HFFc6 (cell line): ENCODE results near the gene SLC24A4. TPM values are rescaled to one million over a fixed set of nuclear protein-coding genes. Genes with fewer than 3 reads are reported as not detected.

Experiments
- DNase-seq: peaks from one replicate; pipeline ENCODE4 v3.0.0-alpha.2; 2018
- H3K27ac Mint-ChIP-seq: 2 replicates; pipeline ENCODE4 v1.8.0; 2020; ENCODE audit warnings: mild to moderate bottlenecking, mixed read lengths
- H3K27me3 Mint-ChIP-seq: 2 replicates; pipeline ENCODE4 v1.8.0; 2021; ENCODE audit warnings: mild to moderate bottlenecking, moderate library complexity, mixed read lengths; ENCODE audit not compliant: insufficient read depth
- H3K36me3 Mint-ChIP-seq: 2 replicates; pipeline ENCODE4 v1.8.0; 2021; ENCODE audit warnings: low read depth, mixed read lengths
- H3K4me1 Mint-ChIP-seq: 2 replicates; pipeline ENCODE4 v1.8.0; 2020; ENCODE audit warnings: low read depth, mixed read lengths
- H3K4me3 Mint-ChIP-seq: 2 replicates; pipeline ENCODE4 v1.8.0; 2020; ENCODE audit warnings: mild to moderate bottlenecking, moderate library complexity, mixed read lengths
- H3K9me3 Mint-ChIP-seq: 2 replicates; pipeline ENCODE4 v1.8.0; 2020; ENCODE audit warnings: mild to moderate bottlenecking, mixed read lengths
- CTCF ChIP-seq: fragments of 200-600 bp; sonication (generic); IDR thresholded peaks from 2 replicates; pipeline ENCODE4 v1.5.0; 2021; ENCODE audit warnings: antibody characterized with exemption, mild to moderate bottlenecking
- long read RNA-seq: library from polyadenylated mRNA; unstranded; transcript quantifications from one replicate; pipeline ENCODE4 v2.0.0, GENCODE V29; 2019
- total RNA-seq, 6 experiments: library from RNA; stranded (reverse); fragmentation: NEBNext Ultra II Directional; extraction: Animal tissue kit (Norgen Biotek cat#: 25700); gene quantifications; 2 replicates in 1 of 6; 3 replicates in 5 of 6; pipeline ENCODE4 v1.2.3, GENCODE V29; 2021

Gene SLC24A4
- total RNA-seq = not detected
- long read RNA-seq = 0 reads

GRCh38 chr14:92323011-92323915 is at the start of gene SLC24A4:
Gene SLC24A4, plus strand, starts transcription at chr14:92323165. Its CDS starts 666 bp downstream, at chr14:92323831.
- Mint-ChIP-seq H3K4me1 (no peaks in the 10 kb centered on the region), H3K36me3 (no peaks in the 10 kb centered on the region), H3K27ac (no peak within 1 kb of the TSS), H3K9me3 (no peaks in the 10 kb centered on the region), H3K27me3 (peaks cover 64% of the 10 kb centered on the region), H3K4me3 (no peak within 1 kb of the TSS)
- DNase-seq = no peak
- no peak for TF ChIP-seq CTCF

- no peak for DNase-seq
- H3K36me3 Mint-ChIP-seq = no peaks in the 10 kb centered on the region
- H3K9me3 Mint-ChIP-seq = no peaks in the 10 kb centered on the region
- H3K4me1 Mint-ChIP-seq = no peaks in the 10 kb centered on the region
- no peak for TF ChIP-seq CTCF
- H3K27ac Mint-ChIP-seq = no peak overlapping the region
- H3K4me3 Mint-ChIP-seq = no peak overlapping the region
- peaks cover 40% of the 10 kb centered on the region for H3K27me3 Mint-ChIP-seq
Observed at GRCh38 chr14:92273166-92273565, 49.8 kb upstream of the SLC24A4 start.

GRCh38 chr14:92274055-92274454 is 48.9 kb upstream of the SLC24A4 start:
- H3K27me3 Mint-ChIP-seq = peaks cover 40% of the 10 kb centered on the region
- H3K4me3 Mint-ChIP-seq = no peak overlapping the region
- no peak for DNase-seq
- H3K27ac Mint-ChIP-seq = no peak overlapping the region
- no peaks in the 10 kb centered on the region for H3K36me3 Mint-ChIP-seq
- no peaks in the 10 kb centered on the region for H3K4me1 Mint-ChIP-seq
- H3K9me3 Mint-ChIP-seq = no peaks in the 10 kb centered on the region
- TF ChIP-seq CTCF = no peak

- no peak overlapping the region for H3K27ac Mint-ChIP-seq
- H3K4me3 Mint-ChIP-seq = no peak overlapping the region
- TF ChIP-seq CTCF = no peak
- H3K4me1 Mint-ChIP-seq = no peaks in the 10 kb centered on the region
- no peaks in the 10 kb centered on the region for H3K36me3 Mint-ChIP-seq
- DNase-seq = no peak
- H3K27me3 Mint-ChIP-seq = peaks cover 44% of the 10 kb centered on the region
- no peaks in the 10 kb centered on the region for H3K9me3 Mint-ChIP-seq
Observed at GRCh38 chr14:92276074-92276473, 46.9 kb upstream of the SLC24A4 start.

- H3K36me3 Mint-ChIP-seq = no peaks in the 10 kb centered on the region
- no peak overlapping the region for H3K27ac Mint-ChIP-seq
- no peak overlapping the region for H3K4me3 Mint-ChIP-seq
- no peaks in the 10 kb centered on the region for H3K9me3 Mint-ChIP-seq
- TF ChIP-seq CTCF = no peak
- no peak for DNase-seq
- no peaks in the 10 kb centered on the region for H3K4me1 Mint-ChIP-seq
- peaks cover 36% of the 10 kb centered on the region for H3K27me3 Mint-ChIP-seq
Observed at GRCh38 chr14:92277031-92277430, 45.9 kb upstream of the SLC24A4 start.
